BE2C (cell line): ENCODE data around the gene GRID1.

ENCODE experiments used
- DNase-seq: peaks from one replicate; pipeline ENCODE4 v3.0.0-alpha.2; 2020
- H3K27me3 ChIP-seq: fragments of 250-450 bp; sonication (Bioruptor Pico); 2 replicates; pipeline ENCODE4 v1.5.1; 2020; ENCODE audit warnings: mild to moderate bottlenecking
- H3K36me3 ChIP-seq: fragments of 250-450 bp; sonication (Bioruptor Pico); 2 replicates; pipeline ENCODE4 v1.5.1; 2020; ENCODE audit warnings: mild to moderate bottlenecking
- H3K4me1 ChIP-seq: fragments of 250-450 bp; sonication (Bioruptor Pico); 2 replicates; pipeline ENCODE4 v1.5.1; 2020
- H3K4me3 ChIP-seq: 2 replicates; pipeline ENCODE4 v1.5.1; 2011; ENCODE audit warnings: low read depth, low read length
- H3K9me3 ChIP-seq: fragments of 250-450 bp; sonication (Bioruptor Pico); 2 replicates; pipeline ENCODE4 v1.5.1; 2020
- TF ChIP-seq, protein P1 (sequence below): IDR thresholded peaks from 2 replicates; pipeline ENCODE4 v1.5.1; 2012; ENCODE audit warnings: mild to moderate bottlenecking, low read depth, low read length

Gene GRID1

DNA sequence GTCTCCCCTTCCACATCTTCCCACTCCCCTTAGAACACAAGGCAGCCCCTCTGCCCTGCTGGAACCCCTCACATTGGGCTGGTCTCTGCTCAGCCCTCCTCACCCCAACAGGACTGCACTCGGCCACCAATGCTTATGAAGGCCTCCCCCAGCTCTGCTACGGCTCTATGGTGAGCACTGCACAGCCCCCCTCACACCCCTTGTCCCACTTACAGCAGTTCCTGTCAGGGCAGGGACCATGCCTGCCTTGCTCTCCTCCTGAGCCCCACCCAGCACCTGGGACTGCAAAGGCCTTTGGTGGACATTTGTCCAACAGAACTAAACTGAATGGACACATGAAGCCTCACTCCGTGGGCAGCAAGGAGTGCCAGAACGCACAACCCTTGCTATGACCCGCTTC is 171.9 kb downstream of the GRID1 start:
- Histone ChIP-seq H3K4me1 (0 out of 2 replicates have a peak, but pooled peaks cover 4% of the 10 kb centered on the region), H3K36me3 (no peaks in the 10 kb centered on the region; the same call in 1 of the 2 replicates), H3K4me3 (no peak overlapping the region), H3K27me3 (no peaks in the 10 kb centered on the region), H3K9me3 (no peaks in the 10 kb centered on the region)
- DNase-seq, result no peak
- TF ChIP-seq, protein P1, sequence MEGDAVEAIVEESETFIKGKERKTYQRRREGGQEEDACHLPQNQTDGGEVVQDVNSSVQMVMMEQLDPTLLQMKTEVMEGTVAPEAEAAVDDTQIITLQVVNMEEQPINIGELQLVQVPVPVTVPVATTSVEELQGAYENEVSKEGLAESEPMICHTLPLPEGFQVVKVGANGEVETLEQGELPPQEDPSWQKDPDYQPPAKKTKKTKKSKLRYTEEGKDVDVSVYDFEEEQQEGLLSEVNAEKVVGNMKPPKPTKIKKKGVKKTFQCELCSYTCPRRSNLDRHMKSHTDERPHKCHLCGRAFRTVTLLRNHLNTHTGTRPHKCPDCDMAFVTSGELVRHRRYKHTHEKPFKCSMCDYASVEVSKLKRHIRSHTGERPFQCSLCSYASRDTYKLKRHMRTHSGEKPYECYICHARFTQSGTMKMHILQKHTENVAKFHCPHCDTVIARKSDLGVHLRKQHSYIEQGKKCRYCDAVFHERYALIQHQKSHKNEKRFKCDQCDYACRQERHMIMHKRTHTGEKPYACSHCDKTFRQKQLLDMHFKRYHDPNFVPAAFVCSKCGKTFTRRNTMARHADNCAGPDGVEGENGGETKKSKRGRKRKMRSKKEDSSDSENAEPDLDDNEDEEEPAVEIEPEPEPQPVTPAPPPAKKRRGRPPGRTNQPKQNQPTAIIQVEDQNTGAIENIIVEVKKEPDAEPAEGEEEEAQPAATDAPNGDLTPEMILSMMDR, result no peak

DNA sequence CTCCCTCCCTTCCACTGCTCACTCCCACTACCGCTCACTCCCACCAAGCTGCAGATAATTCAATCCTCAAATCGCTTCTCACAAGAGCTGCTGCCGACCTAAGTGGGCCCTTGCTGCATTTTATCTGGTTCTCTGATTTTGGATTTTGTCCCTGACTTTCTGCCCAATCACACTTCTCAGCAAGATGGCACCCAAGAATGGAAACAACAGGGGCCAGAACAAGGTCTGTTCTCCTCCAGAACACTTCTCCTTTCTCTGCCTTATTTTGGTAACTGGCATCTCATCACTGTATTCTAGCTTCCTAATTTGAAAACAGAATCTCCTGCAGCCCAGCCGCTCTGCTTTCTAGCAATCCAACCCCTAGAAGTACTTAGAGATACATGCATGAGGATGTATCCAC is 172.8 kb downstream of the GRID1 start:
- H3K4me3 ChIP-seq, result no peak overlapping the region
- H3K36me3 ChIP-seq, result no peaks in the 10 kb centered on the region; the same call in 1 of the 2 replicates
- DNase-seq, result no peak
- no peaks in the 10 kb centered on the region for H3K9me3 ChIP-seq
- H3K27me3 ChIP-seq, result no peaks in the 10 kb centered on the region
- 0 out of 2 replicates have a peak, but pooled peaks cover 4% of the 10 kb centered on the region for H3K4me1 ChIP-seq
- TF ChIP-seq, protein P1, result no peak

DNA sequence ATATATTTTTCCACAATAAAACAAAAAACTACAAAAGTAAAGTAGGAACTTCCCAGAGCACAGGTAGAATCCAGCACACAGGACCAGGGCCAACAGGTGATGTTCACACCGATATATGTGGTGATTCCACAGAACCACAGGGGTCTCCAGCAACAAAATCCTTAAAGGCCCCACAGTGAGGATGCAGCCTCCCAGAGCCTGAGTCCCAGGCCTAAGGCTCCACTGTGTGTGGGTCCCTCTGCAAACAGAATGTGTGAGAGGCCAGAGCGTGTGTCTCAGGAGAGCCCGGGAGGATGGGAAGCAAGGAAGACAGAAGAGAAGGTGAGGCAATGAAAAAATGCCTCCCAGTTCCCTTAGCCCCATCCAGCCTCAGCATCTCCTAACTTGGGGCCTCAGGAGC is 173.9 kb downstream of the GRID1 start:
- TF ChIP-seq, protein P1, result no peak
- H3K9me3 ChIP-seq, result no peaks in the 10 kb centered on the region
- H3K27me3 ChIP-seq, result no peaks in the 10 kb centered on the region
- H3K4me3 ChIP-seq, result no peak overlapping the region
- DNase-seq, result no peak
- no peaks in the 10 kb centered on the region; the same call in 1 of the 2 replicates for H3K36me3 ChIP-seq
- 0 out of 2 replicates have a peak, but pooled peaks cover 4% of the 10 kb centered on the region for H3K4me1 ChIP-seq

DNA sequence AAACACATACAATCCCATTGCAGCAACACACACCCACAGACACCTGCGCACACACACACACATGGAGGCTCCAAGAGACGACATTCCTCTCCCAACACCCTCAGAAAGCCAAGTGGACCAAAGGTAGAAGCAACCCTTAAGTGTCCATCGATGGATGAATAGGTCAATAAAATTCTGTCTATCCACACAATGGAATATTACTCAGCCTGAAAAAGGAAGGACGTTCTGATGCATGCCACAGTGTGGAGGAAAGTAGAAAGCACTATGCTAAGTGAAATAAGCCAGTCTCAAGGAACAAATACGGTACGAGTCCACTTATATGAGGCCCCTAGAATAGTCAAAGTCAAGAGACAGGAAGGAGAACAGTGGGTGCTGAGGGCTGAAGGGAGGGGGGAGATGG is 174.4 kb downstream of the GRID1 start:
- 0 out of 2 replicates have a peak, but pooled peaks cover 4% of the 10 kb centered on the region for H3K4me1 ChIP-seq
- no peaks in the 10 kb centered on the region; the same call in 1 of the 2 replicates for H3K36me3 ChIP-seq
- no peaks in the 10 kb centered on the region for H3K27me3 ChIP-seq
- TF ChIP-seq, protein P1, result no peak
- no peak for DNase-seq
- H3K4me3 ChIP-seq, result no peak overlapping the region
- H3K9me3 ChIP-seq, result no peaks in the 10 kb centered on the region

DNA sequence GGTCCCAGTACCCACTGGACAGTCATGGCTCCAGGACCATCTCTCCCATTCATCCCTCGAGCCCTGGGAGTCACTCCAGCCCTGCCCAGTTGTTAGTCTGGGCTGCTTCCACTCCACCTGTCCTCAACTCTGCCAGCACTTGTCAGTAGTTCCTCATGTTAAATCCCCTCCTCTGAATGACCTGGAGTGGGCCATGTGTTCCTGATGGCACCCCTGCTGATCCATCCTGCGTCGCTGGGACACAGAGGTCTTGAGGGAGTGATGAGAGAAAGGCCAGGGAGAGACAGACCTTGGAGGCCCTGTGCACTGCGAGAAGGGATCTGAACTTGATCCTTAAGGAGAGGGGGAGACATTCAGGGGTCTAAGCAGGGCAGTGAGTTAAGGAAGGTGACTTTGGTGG is 174.9 kb downstream of the GRID1 start:
- DNase-seq, result no peak
- no peaks in the 10 kb centered on the region; the same call in 1 of the 2 replicates for H3K36me3 ChIP-seq
- H3K4me3 ChIP-seq, result no peak overlapping the region
- 0 out of 2 replicates have a peak, but pooled peaks cover 4% of the 10 kb centered on the region for H3K4me1 ChIP-seq
- TF ChIP-seq, protein P1, result no peak
- H3K27me3 ChIP-seq, result no peaks in the 10 kb centered on the region
- no peaks in the 10 kb centered on the region for H3K9me3 ChIP-seq

DNA sequence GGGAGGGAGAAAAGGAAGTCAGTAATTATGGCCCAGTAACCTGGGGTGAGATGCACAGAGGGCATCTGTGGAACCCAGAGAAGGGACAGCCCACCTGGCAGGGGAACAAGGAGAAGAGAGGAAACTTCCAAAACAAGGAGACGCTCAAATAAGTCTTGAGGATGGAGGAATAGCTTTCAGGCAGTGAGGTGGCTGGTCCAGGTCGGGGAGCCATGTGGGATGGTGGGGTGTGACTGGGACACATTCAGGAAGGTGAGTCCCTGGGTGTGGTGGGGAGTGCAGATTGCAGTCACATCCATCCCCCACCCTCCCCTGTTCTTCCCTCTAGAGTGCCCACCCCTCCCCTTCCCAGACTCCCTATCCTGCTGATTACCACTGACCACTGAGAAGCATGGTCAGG is 175.4 kb downstream of the GRID1 start:
- DNase-seq, result no peak
- H3K9me3 ChIP-seq, result no peaks in the 10 kb centered on the region
- H3K27me3 ChIP-seq, result no peaks in the 10 kb centered on the region
- no peaks in the 10 kb centered on the region for H3K36me3 ChIP-seq
- H3K4me3 ChIP-seq, result no peak overlapping the region
- TF ChIP-seq, protein P1, result no peak
- 0 out of 2 replicates have a peak, but pooled peaks cover 4% of the 10 kb centered on the region for H3K4me1 ChIP-seq
